ENCODE results near the gene TRABD.
"Not testable (repeated sequence)": the region's sequence is repeated elsewhere in the genome, so short reads cannot be mapped to it uniquely, and the experiment has no call there.

Gene TRABD, protein sequence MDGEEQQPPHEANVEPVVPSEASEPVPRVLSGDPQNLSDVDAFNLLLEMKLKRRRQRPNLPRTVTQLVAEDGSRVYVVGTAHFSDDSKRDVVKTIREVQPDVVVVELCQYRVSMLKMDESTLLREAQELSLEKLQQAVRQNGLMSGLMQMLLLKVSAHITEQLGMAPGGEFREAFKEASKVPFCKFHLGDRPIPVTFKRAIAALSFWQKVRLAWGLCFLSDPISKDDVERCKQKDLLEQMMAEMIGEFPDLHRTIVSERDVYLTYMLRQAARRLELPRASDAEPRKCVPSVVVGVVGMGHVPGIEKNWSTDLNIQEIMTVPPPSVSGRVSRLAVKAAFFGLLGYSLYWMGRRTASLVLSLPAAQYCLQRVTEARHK

DNA sequence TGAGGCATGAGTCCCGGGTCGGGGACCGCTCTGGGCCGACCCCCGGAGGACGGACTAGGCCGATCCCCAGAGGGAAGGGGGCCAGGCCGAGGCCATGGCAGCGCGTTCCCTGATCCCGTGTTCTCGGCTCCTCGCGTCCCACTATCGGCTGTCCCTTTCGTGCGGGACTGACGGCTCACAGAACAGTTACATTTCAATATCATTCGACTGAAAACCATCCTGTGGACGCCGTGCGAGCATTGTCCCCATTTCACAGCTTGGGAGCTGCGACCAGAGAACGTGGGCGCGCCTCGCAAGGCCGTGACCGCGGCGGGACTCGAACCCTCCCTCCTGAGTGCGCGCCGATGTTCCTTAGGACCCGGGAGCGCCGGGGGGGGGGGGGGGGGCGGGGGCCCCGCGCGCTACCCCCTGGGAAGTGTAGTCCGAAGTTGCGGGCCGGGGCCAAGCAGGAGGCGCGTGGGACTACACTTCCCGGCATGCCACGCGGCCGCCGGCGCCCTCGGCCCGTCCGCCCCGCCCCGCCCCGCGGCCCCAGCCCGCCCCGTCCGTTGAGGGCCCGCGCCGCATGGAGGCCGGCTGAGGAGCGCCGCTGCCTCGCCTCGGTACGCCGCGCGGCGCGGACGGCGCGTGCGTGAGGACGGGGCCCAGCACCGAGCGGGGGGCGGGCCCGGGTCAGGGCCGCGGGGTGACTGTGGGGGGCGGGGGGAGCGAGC, at the start of gene TRABD:
TSS of gene TRABD (plus strand) at position 539 of the 713 bp plus-strand sequence. CDS start 7,148 bp downstream, outside the sequence.
- H3K27me3 ChIP-seq (ENCODE audit: insufficient read depth, low read length) = peaks cover 4% of the 10 kb centered on the region; the same call in 1 of the 2 replicates

DNA sequence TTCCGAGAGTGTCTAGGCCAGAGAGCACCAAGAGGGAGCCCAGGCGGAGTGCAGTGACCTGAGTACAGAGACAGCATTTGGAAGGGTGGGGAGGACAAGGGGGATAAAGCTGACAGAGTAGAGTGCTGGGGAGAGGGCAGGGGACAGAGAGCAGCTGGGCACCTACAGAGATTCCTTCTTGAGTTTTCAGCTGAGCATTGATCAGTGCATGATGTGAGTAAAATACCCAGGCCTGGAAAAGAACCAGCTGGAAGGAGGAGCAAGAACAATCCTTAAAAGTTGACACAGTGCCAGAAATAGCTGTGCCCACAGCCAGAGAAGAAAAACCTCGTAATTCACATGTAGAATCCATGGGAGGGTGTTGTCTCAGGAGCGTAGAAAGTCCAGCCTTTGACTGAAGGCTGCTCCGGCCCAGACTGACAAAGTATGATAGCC, 49.1 kb upstream of the TRABD start:
- Histone ChIP-seq H2AFZ (ENCODE audit: low read length) (no peak overlapping the region), H4K20me1 (ENCODE audit: insufficient read depth, low read length) (no peaks in the 10 kb centered on the region), H3F3A (ENCODE audit: insufficient read depth, low read length) (0 out of 2 replicates have a peak, but pooled peaks cover 15% of the 10 kb centered on the region), H3K9me2 (ENCODE audit: low read depth, low read length) (no peaks in the 10 kb centered on the region), H3K4me2 (ENCODE audit: low read length) (no peak overlapping the region), H3K36me3 (ENCODE audit: insufficient read depth, low read length) (no peaks in the 10 kb centered on the region; the same call in 1 of the 2 replicates), H3K9ac (ENCODE audit: low read length) (no peak overlapping the region), H3K27me3 (ENCODE audit: insufficient read depth, low read length) (no peaks in the 10 kb centered on the region), H3K4me3 (ENCODE audit: low read depth, low read length, poor library complexity, severe bottlenecking) (no peak overlapping the region), H3K79me2 (ENCODE audit: insufficient read depth, low read length) (no peaks in the 10 kb centered on the region), H3K27ac (ENCODE audit: low read depth, low read length, poor library complexity, severe bottlenecking) (peak overlapping the region; percentile 35), H3K4me1 (ENCODE audit: insufficient read depth, low read length, severe bottlenecking) (peaks cover 43% of the 10 kb centered on the region), H3K9me3 (ENCODE audit: low read length) (no peaks in the 10 kb centered on the region)
- TF ChIP-seq, protein P1, sequence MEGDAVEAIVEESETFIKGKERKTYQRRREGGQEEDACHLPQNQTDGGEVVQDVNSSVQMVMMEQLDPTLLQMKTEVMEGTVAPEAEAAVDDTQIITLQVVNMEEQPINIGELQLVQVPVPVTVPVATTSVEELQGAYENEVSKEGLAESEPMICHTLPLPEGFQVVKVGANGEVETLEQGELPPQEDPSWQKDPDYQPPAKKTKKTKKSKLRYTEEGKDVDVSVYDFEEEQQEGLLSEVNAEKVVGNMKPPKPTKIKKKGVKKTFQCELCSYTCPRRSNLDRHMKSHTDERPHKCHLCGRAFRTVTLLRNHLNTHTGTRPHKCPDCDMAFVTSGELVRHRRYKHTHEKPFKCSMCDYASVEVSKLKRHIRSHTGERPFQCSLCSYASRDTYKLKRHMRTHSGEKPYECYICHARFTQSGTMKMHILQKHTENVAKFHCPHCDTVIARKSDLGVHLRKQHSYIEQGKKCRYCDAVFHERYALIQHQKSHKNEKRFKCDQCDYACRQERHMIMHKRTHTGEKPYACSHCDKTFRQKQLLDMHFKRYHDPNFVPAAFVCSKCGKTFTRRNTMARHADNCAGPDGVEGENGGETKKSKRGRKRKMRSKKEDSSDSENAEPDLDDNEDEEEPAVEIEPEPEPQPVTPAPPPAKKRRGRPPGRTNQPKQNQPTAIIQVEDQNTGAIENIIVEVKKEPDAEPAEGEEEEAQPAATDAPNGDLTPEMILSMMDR (IDR thresholded peaks at IDR 0.05; ENCODE audit: low read length) = no peak
- TF ChIP-seq EZH2 (IDR thresholded peaks at IDR 0.05; ENCODE audit: borderline replicate concordance, low read length) = no peak

More for the DNA sequence above, at the start of gene TRABD:
- Histone ChIP-seq H3K27ac (ENCODE audit: low read depth, low read length, poor library complexity, severe bottlenecking) (peak within 1 kb of the TSS; percentile 100), H2AFZ (ENCODE audit: low read length) (no peak within 1 kb of the TSS), H3K4me3 (ENCODE audit: low read depth, low read length, poor library complexity, severe bottlenecking) (peak within 1 kb of the TSS; percentile 97), H4K20me1 (ENCODE audit: insufficient read depth, low read length) (no peaks in the 10 kb centered on the region), H3K4me2 (ENCODE audit: low read length) (peak within 1 kb of the TSS; percentile 99), H3K9me2 (ENCODE audit: low read depth, low read length) (no peaks in the 10 kb centered on the region), H3K36me3 (ENCODE audit: insufficient read depth, low read length) (peaks cover 15% of the 10 kb centered on the region; the same call in 1 of the 2 replicates), H3K4me1 (ENCODE audit: insufficient read depth, low read length, severe bottlenecking) (peaks cover 56% of the 10 kb centered on the region), H3K9me3 (ENCODE audit: low read length) (no peaks in the 10 kb centered on the region), H3K9ac (ENCODE audit: low read length) (peak within 1 kb of the TSS; percentile 100), H3K79me2 (ENCODE audit: insufficient read depth, low read length) (peaks cover 5% of the 10 kb centered on the region; the same call in 1 of the 2 replicates), H3F3A (ENCODE audit: insufficient read depth, low read length) (peaks cover 9% of the 10 kb centered on the region; the same call in 1 of the 2 replicates)
- TF ChIP-seq, protein P1 (IDR thresholded peaks at IDR 0.05; ENCODE audit: low read length) = no peak
- TF ChIP-seq EZH2 (IDR thresholded peaks at IDR 0.05; ENCODE audit: borderline replicate concordance, low read length) = no peak

DNA sequence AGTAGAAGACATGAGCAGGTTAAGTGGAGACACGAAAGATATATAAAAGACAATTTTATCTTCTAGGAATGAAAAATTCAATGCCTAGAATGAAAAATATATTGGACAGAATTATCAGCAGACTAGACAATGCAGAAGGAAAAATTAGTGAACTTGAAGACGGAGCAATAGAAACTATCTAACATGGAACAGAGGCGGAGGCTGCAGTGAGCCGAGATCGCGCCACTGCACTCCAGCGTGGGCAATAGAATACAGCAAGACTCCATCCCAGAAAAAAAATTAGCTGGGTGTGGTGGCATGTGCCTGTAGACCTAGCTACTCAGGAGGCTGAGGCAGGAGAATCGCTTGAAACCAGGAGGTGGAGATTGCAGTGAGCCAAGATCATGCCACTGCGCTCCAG, 48.4 kb upstream of the TRABD start:
- peaks cover 50% of the 10 kb centered on the region for H3K4me1 ChIP-seq (ENCODE audit: insufficient read depth, low read length, severe bottlenecking)
- not testable (repeated sequence) for H3K4me2 ChIP-seq (ENCODE audit: low read length); H3K9ac ChIP-seq (ENCODE audit: low read length)

More for the DNA sequence above, 48.4 kb upstream of the TRABD start:
- not testable (repeated sequence) for H4K20me1 ChIP-seq (ENCODE audit: insufficient read depth, low read length); H3K36me3 ChIP-seq (ENCODE audit: insufficient read depth, low read length); H3K27me3 ChIP-seq (ENCODE audit: insufficient read depth, low read length); H3K4me3 ChIP-seq (ENCODE audit: low read depth, low read length, poor library complexity, severe bottlenecking); H3K9me3 ChIP-seq (ENCODE audit: low read length); H3K9me2 ChIP-seq (ENCODE audit: low read depth, low read length); H2AFZ ChIP-seq (ENCODE audit: low read length); H3K27ac ChIP-seq (ENCODE audit: low read depth, low read length, poor library complexity, severe bottlenecking); H3K79me2 ChIP-seq (ENCODE audit: insufficient read depth, low read length)
- H3F3A ChIP-seq (ENCODE audit: insufficient read depth, low read length) = 0 out of 2 replicates have a peak, but pooled peaks cover 15% of the 10 kb centered on the region
